NCI-H748 treated with DMSO at 0.1 percent for 48 hours (cell line): ENCODE measurements around the gene KRT34.
"Not testable (repeated sequence)": the region's sequence is repeated elsewhere in the genome, so short reads cannot be mapped to it uniquely, and the experiment has no call there.

ENCODE experiments used
- DNase-seq: peaks from one replicate; lab custom pipeline; 2025; lab: John Stamatoyannopoulos, UW

Gene KRT34

GRCh38 chr17:41404024-41404671 is 22.0 kb upstream of the KRT34 start:
- peak; percentile 71 for DNase-seq

DNA sequence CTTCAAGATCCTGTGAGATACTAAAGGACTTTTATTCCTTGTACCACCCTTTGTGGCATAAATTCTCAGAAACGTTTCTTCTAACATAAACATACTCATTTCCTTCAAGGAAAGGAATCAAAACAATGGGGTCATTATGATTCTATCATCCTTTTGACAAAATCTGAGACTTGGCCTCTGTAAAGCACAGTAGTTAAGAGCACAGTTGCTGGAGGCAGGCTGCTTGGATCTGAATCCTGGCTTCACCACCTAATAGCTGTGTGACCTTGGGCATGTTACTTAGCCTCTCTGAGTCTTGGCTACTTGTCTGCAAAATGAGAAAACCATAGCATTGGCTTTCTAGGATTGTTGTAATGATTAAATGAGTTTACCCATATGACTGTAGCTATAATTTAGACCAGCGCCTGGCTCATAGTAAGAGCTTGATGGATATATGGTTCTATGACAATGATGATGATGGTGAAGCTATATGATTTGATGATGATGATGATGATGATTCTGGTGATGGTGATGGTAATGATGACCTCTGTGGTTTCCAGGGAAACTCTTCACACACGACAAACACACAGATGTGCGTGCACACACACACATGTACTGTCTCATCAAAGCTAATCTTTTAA is 21.4 kb upstream of the KRT34 start:
- DNase-seq, result no peak

DNA sequence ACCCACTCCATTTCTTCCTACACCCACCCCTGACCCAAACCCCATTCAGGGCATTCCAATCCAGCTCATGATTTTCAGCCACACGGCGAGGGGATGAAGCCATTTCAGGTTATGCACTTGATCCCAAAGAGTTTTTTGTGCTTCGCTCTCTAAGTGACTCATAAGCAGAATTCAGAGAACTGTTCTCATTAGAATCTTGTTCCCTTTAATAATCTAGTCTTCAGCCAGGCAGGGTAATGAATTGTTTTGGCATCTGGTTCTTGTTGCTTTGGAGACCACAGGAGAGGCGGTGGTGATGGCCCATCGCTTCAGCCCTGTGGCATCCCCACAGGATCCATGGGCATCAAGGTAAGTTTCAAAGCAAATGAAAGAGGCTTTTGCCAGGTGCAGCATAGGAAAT is 20.1 kb upstream of the KRT34 start:
- DNase-seq, result no peak

DNA sequence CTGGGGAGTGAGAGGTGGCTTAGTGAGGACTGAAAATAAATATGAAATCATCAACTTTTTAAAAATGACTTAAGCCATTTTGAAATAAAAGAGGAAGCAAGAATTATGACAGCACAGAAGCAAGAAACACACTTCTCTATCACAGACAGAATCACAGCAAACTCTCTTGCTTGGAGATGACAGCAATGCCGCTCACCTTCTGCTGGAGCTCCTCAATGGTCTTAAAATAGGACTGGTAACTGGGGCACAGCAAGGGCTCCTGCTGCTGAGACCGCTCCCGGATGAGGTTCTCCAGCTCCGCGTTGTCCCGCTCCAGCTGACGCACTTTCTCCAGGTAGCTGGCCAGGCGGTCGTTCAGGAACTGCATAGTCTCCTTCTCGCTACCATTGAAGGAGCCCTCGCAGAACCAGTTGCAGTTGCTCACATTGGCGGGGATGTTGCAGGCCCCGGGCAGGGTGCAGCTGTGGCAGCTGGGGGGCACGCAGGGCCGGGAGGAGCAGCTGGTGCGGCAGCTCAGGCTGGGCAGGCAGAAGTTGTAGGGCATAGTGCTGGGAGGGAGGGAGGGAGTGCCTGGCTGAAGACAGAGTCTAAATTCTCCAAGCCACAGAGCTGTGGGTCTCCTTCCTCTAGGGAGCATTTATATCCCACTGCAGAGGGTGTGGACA is 15.0 kb upstream of the KRT34 start, which contains the start of gene KRT31:
Gene KRT31, minus strand, starts transcription at position 613 of the 665 bp plus-strand sequence. Its CDS starts 69 bp downstream, at position 544.
- DNase-seq, result no peak

- DNase-seq, result no peak
Measured at GRCh38 chr17:41396340-41396739, 14.2 kb upstream of the KRT34 start.

DNA sequence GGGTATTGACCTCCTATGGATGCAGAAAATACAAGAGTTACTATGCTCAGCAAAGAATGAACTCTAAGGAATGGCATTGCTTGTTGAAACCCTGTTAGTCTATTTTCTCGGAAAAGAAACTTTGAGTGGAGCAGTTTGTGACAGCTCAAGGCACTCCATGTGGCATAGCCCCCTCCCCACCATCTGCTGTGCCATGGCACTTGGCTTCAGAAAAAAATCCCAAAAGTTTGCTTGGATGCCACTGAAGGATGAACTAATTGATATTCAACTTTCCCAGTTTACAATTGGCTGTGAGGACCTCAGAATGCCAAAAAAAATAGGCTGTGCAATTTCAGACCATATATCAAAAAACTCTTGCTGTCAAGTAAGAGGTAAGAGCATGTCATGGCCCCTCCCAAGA is 13.5 kb upstream of the KRT34 start:
- DNase-seq, result no peak

DNA sequence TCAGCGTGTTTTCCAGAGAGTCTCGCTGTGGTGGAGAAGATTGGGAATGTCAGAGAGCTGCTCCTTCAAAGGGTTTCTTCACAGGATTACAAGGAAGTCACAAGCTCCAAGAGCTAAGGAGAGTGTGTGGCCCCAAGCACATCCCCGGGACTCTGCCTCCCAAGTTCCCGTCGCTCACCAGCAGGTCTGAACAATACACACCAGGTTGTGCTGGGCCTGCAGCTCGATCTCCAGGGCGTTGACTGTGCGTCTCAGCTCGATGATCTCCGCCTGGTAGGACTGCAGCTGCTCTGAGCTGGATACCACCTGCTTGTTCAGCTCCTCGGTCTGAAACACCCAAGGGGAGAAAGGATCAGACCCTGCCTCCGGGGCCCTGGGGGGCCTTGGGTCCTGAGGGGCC is 12.9 kb upstream of the KRT34 start:
- DNase-seq, result not testable (repeated sequence)

DNA sequence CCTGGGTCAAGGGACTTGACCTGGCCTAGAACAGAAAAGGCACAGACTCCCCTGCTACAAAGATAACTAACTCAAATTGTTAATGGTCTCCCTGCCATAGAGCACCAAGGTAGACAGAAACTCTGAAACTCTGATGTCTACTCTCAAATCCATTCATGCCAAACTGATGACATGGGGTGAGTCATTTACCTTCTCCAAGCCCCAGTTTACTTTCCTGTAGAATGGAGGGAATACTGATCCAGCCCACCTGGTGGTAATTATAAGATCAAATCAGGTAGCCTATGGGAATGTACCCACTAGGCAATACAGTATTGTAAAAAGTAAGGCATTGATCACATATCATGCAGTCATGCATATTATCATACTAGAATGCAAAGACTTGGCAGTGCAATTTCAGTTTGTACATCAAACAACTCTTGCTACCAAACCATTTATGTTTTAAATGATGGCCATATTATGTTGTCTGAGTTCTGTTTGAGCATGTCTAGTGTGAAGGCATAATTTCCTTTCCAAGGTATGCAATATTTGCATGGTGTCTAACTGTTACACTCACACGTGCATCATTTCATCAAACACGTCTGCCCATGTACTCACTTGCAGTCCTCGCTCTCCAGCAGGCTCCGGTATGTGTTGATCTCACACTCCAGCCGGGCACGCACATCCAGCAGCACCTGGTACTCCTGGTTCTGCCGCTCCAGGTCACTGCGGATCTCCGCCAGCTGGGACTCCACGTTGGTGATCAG is 12.3 kb upstream of the KRT34 start:
- no peak for DNase-seq

- DNase-seq, result no peak
Measured at GRCh38 chr17:41393826-41394225, 11.7 kb upstream of the KRT34 start.

- DNase-seq, result no peak
Measured at GRCh38 chr17:41393294-41393693, 11.2 kb upstream of the KRT34 start.

DNA sequence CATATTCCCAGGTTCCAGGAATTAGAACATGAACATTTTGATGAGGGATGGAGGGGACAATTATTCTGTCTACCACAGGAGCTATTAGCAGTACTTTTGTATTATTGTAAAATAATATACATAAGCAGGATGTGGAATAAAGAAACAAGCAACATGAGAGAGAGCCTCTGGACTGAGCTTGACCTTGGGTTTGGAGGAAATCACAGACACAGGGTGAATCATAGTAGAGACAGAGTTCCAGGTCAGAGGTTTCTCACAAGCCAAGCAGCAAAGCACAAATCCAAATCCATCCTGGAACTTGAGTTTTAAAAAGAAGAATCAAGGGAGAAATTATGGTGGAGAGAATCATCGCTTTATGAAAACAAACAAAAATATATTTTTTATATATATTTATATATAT is 10.2 kb upstream of the KRT34 start:
- DNase-seq, result no peak

GRCh38 chr17:41391535-41391934 is 9.4 kb upstream of the KRT34 start:
- DNase-seq, result no peak

- DNase-seq, result no peak
Measured at GRCh38 chr17:41390411-41390938, 8.4 kb upstream of the KRT34 start.

GRCh38 chr17:41387670-41388069 is 5.6 kb upstream of the KRT34 start:
- DNase-seq, result no peak

DNA sequence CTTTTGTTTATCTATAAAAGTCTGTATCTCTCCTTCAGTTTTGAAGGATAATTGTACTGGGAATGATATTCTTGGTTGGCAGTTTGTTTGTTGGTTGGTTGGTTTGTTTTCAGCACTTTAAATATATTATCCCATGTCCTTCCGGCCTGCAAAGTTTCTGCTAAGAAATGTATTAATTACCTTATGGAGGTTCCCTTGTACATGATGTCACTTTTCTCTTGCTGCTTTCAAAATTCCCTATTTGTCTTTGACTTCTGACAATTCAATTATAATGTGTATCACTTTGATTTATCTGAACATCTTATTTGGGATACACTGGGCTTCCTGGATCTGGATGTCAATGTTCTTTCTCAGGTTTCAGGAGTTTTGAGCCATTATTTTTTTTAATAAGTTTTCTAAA is 4.1 kb upstream of the KRT34 start:
- DNase-seq, result no peak

DNA sequence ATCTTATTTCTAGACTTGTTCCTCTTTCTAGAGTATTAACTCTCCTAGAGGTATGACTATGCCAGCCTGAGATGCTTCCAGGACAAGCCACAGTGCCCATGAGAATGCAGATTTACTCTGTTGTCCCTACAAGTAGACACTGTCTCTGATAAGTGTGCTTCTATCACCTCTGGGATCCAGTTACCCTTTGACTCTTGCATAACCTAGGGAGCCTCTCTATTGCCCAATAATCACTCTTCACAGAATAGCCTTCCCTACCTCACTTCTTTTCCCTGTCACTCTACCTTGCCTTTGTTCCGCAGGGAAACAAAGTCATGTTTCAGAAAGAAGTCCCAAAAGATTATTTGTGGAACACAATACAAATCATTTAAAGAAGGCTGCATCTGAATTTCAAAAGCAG is 1.6 kb upstream of the KRT34 start:
- DNase-seq, result no peak

- DNase-seq, result no peak
Measured at GRCh38 chr17:41382394-41382793, 288 bp upstream of the KRT34 start.

DNA sequence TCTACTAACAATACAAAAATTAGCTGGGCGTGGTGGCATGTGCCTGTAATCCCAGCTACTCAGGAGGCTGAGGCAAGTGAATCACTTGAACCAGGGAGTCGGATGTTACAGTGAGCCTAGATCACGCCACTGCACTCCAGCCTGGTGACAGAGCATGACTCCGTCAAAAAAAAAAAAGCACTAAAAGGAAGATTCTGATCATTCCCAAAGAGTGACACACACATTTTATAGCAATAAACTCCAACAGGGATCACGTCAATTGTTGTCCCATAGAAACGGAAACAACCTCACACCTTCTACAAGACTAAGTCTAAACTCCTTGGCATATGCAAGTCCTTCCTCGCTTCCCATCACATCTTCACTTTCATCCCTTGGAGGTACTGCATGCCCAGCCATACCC is 2.0 kb downstream of the KRT34 start:
- DNase-seq, result not testable (repeated sequence)

GRCh38 chr17:41377546-41377945 is 4.6 kb downstream of the KRT34 start:
- no peak for DNase-seq

DNA sequence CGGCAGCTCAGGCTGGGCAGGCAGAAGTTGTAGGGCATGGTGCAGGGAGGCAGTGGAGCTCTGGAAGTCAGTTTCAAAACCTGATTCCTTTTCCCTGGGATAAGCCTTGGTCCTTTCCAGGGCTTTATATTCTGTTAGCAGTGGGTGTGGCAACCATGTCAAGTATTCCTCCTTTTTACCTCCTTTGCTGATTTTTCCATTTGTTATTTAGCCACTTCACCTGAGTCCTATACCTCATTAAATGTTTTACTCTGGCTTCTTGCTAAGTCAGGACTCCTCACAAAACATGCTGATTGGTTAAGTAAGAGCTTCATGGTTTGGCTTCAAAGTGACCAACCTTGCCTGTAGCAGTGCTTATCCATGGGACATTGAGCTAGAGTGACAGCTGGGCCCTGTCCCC is 12.4 kb downstream of the KRT34 start, which contains the start of gene KRT33B:
Gene KRT33B, minus strand, starts transcription at position 101 of the 400 bp plus-strand sequence. Its CDS starts 63 bp downstream, at position 38.
- no peak for DNase-seq

DNA sequence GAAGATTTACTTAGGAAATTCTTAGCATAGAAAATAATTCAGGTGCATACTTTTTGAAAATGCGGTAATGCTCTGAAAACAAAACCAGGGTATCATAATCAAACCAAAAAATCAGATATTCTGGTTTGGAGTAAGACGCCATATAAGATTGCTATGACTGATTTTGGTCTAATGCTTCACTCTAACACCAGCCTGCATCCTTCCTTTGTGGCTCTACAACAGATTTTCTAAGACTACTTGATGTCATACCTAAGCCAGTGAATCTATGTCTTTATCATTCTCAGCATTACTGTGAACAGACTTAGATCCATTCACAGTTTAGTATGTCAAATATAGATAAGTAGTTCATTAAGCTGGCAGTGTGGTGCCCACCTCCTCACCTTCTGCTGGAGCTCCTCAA is 13.1 kb downstream of the KRT34 start:
- no peak for DNase-seq

GRCh38 chr17:41367426-41368075 is 14.6 kb downstream of the KRT34 start:
- no peak for DNase-seq
